ENCODE data around the gene CEP68.

- TF ChIP-seq, protein P1, sequence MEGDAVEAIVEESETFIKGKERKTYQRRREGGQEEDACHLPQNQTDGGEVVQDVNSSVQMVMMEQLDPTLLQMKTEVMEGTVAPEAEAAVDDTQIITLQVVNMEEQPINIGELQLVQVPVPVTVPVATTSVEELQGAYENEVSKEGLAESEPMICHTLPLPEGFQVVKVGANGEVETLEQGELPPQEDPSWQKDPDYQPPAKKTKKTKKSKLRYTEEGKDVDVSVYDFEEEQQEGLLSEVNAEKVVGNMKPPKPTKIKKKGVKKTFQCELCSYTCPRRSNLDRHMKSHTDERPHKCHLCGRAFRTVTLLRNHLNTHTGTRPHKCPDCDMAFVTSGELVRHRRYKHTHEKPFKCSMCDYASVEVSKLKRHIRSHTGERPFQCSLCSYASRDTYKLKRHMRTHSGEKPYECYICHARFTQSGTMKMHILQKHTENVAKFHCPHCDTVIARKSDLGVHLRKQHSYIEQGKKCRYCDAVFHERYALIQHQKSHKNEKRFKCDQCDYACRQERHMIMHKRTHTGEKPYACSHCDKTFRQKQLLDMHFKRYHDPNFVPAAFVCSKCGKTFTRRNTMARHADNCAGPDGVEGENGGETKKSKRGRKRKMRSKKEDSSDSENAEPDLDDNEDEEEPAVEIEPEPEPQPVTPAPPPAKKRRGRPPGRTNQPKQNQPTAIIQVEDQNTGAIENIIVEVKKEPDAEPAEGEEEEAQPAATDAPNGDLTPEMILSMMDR (IDR thresholded peaks at IDR 0.05; ENCODE audit: insufficient read depth, low read length, poor library complexity, severe bottlenecking) = no peak
- no peak for TF ChIP-seq EZH2phosphoT487 (conservative IDR thresholded peaks at IDR 0.05; ENCODE audit: low read length)
Measured at GRCh38 chr2:65026704-65027464, 29.3 kb upstream of the CEP68 start.

All from SU-DHL-6 (cell line).